Panc1 (cell line): ENCODE data around the gene KLHL11.

Experiments
- POLR2AphosphoS5 ChIP-seq: IDR thresholded peaks from 2 replicates; pipeline ENCODE4 v1.6.1; 2012; ENCODE audit warnings: mild to moderate bottlenecking, low read depth, low read length, moderate library complexity
- TF ChIP-seq, protein P1 (sequence below): fragments of 450-650 bp; IDR thresholded peaks from 2 replicates; pipeline ENCODE4 v1.5.1; 2017; ENCODE audit warnings: mild to moderate bottlenecking
- TF ChIP-seq, protein P2 (sequence below), 2 experiments: IDR thresholded peaks; 2 replicates each; pipeline ENCODE4 v1.6.1; 2011 to 2012; ENCODE audit warnings: low read depth in 2 of 2, control low read depth in 1 of 2, low read length in 1 of 2, mild to moderate bottlenecking in 1 of 2, moderate library complexity in 1 of 2; ENCODE audit not compliant: insufficient read depth in 1 of 2

- TF ChIP-seq, protein P1, sequence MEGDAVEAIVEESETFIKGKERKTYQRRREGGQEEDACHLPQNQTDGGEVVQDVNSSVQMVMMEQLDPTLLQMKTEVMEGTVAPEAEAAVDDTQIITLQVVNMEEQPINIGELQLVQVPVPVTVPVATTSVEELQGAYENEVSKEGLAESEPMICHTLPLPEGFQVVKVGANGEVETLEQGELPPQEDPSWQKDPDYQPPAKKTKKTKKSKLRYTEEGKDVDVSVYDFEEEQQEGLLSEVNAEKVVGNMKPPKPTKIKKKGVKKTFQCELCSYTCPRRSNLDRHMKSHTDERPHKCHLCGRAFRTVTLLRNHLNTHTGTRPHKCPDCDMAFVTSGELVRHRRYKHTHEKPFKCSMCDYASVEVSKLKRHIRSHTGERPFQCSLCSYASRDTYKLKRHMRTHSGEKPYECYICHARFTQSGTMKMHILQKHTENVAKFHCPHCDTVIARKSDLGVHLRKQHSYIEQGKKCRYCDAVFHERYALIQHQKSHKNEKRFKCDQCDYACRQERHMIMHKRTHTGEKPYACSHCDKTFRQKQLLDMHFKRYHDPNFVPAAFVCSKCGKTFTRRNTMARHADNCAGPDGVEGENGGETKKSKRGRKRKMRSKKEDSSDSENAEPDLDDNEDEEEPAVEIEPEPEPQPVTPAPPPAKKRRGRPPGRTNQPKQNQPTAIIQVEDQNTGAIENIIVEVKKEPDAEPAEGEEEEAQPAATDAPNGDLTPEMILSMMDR = no peak
- no peak for TF ChIP-seq POLR2AphosphoS5
- TF ChIP-seq, protein P2, sequence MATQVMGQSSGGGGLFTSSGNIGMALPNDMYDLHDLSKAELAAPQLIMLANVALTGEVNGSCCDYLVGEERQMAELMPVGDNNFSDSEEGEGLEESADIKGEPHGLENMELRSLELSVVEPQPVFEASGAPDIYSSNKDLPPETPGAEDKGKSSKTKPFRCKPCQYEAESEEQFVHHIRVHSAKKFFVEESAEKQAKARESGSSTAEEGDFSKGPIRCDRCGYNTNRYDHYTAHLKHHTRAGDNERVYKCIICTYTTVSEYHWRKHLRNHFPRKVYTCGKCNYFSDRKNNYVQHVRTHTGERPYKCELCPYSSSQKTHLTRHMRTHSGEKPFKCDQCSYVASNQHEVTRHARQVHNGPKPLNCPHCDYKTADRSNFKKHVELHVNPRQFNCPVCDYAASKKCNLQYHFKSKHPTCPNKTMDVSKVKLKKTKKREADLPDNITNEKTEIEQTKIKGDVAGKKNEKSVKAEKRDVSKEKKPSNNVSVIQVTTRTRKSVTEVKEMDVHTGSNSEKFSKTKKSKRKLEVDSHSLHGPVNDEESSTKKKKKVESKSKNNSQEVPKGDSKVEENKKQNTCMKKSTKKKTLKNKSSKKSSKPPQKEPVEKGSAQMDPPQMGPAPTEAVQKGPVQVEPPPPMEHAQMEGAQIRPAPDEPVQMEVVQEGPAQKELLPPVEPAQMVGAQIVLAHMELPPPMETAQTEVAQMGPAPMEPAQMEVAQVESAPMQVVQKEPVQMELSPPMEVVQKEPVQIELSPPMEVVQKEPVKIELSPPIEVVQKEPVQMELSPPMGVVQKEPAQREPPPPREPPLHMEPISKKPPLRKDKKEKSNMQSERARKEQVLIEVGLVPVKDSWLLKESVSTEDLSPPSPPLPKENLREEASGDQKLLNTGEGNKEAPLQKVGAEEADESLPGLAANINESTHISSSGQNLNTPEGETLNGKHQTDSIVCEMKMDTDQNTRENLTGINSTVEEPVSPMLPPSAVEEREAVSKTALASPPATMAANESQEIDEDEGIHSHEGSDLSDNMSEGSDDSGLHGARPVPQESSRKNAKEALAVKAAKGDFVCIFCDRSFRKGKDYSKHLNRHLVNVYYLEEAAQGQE (IDR thresholded peaks at IDR 0.05; ENCODE audit: insufficient read depth in 1 of 2, low read depth in 2 of 2, low read length in 1 of 2) = no peak
Measured at GRCh38 chr17:41863074-41863848, 2.0 kb downstream of the KLHL11 start.
